HG02623 (cell line): ENCODE results near the gene COL18A1.

Experiments used
- ATAC-seq: cut with Tn5 transposase; IDR thresholded peaks from one replicate; pipeline ENCODE4 v1.9.1; 2021; ENCODE audit warnings: moderate library complexity; ENCODE audit not compliant: unreplicated experiment

The COL18A1 gene

DNA sequence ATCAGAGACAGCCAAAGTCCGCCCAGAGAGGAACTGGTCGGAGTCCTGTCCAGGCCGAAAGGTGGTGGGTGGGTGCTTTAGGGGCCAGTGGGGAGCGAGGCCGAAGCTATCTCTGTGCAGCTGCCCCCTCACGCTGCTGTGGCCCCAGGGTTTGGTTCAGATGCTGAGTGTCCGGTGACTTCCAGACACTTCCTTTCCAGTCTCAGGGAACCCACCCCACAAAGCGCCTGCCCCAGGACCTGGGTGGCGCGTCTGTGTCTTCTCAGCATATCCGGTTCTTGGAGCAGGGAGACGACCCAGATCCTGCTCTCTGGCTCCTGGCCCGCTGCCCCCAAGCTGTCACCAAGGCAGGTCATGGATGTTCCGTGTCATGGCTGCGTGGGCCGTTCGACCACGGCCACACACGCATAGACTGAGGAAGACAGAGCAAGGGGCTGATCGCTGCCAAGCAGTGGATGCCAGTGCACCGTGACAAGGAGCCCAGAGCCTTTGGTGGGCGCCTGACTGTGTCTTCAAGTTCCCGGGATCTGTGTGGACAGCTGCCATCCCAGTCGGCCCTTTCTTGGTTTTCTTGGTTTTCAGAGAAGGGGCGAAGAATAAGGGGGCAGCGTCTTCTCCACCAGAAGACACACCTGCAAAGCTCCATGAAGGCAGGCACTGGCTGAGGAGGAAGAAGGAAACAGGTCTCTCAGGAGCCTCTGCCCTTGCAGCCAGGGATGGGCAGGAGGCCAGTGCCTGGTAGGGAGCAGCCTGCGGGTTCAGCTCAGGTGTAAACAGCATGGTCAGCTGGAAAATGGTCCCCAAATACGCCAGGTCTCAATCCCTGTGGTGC, 22.9 kb upstream of the COL18A1 start:
- no peak for ATAC-seq

DNA sequence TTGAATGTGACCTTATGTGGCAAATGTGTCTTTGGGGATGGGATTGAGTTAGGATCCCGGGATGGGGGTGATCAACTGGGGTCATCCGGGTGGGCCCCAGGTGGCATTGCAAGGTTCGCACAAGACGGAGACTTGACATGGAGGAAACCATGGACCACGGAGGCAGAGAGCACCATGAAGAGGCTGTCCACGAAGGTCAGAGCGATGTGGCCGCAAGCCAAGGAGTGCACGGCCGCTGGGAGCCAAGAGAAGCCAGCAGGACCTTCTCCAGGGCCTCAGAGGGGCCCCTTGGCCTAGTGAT, 22.3 kb upstream of the COL18A1 start:
- no peak for ATAC-seq

DNA sequence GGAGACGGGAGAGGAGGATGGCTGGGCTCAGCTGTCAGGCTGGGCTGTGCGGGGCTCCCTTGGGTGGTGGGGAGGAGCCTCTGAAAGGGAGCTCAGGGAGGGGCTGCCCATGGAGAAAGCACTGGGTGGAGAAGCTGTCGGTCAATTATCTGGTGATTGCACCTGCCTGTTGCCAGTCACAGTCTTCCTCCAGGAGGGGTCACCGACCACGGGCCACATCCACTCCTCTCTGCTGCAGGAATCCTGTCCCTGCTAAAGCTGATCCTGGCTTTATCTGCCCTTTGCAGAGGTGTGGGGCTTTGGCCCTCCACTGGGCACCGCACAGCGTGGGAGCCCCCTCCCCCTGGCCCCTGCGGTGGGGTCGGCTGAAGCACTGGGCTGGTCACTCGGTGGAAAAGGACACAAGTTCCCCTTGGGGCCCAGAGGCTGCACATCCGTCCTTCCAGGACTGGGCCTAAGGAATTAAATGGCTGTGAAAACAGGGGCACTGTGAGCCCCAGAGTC, 21.8 kb upstream of the COL18A1 start:
- ATAC-seq, result no peak

DNA sequence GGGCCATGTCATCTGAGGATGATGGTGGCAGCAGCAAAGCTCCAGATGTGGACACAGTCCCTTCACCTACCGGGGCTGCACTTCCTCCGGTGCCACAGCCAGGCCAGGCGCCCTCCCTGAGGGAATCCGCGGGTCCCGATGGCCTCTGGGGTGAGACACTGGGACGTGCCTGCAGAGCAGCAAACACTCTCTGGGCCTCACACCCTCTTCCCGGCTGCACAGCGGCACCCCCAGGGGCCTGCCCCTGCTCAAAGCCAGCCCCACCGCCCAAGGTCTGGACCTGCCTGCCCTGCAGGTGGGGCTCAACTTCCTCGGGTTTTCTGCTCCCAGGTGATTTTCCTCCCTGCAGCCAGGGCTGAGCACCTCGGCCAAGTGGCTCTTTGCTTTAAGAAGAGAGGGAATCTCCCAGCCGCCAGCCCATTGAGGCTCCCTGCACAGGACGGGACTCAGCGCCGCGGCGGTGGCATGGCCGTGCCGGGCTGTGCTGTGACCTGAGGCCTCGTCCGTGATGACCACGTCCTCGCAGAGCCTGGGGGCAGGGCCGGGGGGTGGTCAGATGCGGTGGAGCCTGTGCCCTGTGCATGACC, 21.3 kb upstream of the COL18A1 start:
- no peak for ATAC-seq

DNA sequence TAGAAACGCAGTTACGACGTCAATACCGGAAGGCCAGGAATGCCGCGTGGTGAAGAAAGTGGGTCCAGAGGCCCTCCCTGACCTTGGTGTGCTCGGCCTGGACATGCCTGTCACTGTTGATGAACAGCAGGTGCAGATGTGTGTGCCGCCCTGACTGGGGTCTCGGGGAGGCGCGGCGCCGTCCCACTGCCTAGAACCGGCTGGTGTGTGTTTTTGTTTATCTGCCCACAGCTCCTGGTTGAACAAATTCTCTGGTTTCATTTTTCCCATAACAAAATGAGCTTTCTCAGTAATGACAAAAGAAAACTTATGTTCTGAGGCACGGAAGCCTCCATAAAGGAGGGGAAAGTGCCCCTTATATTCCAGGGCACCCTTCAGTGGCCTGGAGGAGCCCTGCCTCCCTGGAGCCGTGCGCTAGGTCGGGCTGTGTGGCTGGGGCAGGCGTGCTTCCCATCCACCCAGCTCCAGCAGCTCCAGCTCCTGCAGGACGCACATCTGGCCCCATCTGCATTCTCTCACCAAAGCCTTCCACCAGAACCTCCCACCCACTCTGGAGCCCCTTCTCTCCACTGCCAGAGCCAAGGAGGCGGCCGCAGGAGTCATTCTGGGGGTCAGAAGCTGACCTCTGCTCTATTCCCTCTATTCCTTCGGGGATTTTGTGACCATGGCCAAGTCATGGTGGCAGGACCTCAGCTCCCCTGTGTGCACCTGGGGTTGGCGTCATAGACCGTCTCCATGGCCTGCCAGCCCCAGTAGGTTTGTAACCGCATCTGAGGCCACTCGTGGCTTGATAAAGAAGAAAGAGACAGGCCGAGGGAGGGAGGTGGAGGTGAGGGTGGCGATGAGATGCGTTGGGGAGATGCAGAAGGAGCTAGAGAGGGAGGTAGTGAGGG, 20.1 kb upstream of the COL18A1 start:
- ATAC-seq, result no peak

DNA sequence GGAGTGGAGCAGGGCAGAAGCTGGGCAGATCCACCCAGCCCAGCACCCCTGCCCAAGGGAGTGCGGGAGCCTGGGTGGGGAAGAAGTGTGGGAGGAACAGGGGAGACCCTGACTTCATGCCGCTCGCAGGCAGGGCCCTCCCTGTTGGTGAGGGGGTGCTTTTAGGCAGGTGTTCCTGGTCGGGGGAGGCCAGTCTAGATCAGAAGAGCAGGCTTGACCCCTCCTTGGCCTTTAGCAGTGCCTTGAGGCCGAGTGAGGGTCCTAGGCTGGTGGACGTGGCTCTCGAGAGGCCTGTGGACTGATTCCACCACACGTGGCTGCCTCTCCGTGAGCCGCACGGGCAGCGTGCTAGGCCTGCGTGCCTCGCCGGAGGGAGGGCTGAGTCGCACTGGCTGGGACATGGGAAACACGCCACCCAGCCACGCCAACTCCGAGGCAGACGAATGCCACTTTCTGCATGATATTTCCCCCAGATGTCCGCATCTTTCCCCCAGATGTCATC, 19.4 kb upstream of the COL18A1 start:
- ATAC-seq, result no peak

DNA sequence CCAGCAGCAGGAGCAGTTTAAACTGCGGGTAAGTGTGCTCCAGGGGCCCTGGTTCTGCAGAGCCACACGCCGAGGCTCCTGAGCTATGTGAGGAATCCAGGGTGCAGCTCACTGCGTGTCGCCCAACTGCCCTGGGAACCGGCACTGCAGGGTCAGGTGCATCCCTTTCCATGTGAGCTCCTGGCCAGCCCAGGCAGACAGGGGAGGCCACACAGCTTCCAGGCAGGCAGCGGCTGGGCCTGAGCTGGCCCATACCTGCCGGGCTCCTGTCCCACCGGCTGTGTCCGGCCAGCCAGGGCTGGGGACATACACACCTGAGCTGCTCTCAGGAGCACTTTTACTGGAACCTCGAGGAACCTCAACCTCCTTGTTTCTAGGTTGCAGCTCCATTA, 18.6 kb upstream of the COL18A1 start:
- ATAC-seq, result no peak

DNA sequence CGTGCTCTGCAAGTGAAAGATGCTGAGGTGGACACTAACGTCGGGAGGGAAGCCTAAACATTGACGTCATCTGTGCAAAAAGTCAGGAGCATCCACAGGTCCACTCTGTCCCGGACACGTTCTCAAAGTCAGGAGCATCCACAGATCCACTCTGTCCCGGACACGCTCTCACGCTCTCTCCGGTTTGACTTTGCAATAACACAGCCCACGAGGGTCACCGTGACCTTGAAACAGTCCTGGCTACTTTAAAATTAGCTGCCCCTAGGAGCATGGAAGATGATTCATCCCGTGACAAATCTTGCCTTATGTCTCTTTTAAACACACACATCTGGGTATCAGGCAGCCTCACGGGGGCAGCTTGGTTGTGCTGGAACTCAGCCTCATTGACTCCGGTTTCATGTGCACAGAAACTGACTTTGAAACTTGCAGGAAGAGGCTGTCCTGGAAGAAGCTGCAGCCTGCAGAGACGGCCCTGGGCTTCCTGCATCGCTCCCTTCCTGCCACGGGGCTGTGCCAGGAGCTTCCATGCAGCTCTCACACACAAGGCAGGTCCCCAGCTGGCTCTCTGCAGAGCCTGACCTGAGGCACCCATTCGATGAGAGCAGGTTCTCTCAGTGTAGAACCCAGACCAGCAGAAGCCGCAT, 18.1 kb upstream of the COL18A1 start:
- ATAC-seq, result no peak

DNA sequence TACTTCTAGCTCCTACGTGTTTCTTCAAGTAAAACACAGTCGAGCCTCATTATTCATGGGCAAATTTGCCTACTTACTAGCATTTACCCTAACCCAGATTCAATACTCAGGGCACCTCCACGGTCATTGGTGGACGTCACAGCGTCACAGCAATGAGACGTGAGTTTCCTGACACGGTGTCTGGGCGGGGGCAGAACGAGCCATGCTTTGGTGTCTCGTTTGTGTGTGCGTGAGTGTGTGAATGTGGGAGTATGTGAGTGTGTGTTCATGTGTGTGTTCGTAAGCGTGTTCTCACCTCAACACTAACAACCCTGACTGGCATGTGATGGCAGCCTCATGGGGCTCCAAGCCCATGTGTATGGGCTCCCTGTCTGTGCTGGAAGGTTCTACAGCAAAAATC, 17.5 kb upstream of the COL18A1 start:
- no peak for ATAC-seq

DNA sequence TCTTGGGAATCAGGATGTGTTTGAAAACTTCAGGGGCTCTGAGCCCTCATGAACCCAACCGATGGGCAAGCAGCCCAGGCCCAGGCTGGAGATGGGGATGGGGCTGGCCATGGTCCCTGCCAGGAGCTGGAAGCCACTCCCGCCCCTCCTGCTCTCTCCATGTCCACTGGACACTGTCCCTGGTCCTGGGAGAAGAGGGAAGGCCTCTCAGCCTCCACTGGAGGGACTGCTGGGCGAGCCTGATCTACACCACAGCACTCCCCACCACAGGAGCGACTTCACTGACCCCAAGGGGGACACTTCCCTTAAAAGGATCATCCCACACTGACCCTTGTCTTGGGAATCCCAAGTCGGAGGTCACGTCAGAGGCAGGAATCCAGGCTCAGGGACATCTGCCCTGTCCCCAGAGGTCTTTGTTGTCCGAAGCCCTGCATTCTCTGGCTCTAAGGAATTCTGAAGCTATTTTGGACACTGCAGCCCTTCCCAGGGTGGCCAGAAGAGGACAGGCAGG, 16.9 kb upstream of the COL18A1 start:
- ATAC-seq, result no peak

DNA sequence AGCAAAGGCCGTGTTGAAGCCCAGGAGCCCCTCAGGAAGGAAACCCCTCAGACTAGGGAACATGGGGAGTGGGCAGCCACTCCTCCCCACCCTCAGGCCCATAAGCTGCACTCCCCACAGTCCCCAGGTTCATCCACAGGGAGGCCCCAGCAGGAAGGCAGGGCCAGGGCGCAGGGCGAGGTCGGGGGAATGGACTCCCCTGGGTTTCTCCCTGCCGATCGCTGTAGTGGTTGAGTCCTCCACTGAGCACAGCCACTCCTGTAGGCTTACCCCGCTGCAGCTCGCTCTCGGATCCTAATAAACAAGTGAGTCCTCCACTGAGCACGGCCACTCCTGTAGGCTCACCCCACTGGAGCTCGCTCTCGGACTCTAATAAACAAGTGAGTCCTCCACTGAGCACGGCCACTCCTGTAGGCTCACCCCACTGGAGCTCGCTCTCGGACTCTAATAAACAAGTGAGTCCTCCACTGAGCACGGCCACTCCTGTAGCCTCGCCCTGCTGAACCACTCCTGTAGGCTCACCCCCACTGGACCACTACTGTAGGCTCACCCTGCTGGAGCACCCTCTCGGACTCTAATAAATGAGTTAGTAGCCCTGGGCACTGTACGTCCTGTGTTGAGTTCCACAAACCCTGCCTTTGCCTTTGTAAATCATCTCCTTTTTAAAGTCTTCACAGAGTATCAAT, 16.2 kb upstream of the COL18A1 start:
- no peak for ATAC-seq

DNA sequence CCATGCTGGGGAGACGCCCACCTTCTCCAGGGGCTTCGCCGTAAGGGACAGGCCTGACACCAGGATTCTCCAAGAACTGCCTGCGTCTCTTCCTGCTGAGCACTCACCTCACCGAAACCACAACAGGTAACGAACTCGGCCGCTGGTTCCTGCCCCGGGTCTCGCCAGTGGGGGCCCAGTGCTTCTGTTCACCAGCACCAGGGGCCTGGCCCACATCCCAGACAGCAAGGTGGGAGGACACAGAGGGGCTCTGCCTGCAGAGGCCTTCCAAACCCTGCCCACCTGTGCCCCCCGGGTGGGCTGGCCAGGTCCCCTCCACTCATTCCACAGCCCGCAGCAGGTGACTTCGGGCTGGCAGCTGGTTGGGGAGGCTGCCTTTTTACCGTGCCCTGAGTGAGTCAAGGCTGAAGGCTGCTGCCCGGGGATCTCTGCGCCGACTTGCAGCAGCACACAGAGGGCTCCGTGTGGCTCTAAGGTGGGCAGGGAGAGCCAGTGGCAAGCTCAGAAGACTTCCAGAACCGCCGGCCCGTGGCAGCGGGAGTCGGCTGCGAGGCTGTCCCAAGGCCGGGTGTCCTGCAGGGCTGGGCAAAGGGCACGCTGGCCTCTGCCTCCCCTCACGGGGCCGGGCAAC, 14.7 kb upstream of the COL18A1 start:
- ATAC-seq, result no peak

DNA sequence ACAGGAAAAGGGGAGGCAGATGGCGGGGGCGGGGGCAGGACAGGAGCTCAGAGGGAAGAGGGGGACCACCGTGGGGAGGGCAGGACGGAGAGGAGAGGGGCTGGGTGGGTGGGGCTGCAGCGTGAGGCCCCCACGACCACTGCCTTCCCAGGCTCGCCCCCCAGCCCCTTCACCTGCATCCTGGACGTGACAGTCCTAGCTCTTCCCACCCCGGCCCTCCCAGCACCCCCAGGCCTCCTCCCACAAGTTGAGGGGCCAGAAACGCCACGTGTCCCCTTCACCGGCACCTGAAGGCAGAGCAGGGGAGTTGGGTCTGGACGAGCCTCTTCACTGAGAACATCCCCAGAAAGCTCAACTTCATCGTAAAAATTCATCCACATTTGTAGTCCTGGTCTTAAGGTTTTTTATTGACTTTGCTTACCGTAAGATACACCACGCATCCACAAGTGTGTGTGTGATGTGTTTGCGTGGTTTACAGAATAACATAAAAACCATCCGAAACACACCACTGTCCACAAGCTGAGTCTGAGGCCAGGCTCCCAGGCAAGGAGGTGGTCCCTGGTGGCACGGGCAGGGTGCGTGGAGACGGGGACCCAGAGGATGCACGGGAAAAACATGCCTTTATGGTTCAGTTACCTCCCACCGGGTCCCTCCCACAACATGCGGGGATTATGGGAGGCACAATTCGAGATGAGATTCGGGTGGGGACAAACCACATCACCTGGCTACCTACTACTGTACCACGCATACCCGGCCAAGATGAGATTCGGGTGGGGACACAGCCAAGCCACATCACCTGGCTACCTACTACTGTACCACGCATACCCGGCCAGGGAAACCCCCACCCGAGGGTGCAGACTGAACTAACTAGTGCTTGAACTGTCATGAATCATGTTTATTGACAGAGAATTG, 13.9 kb upstream of the COL18A1 start:
- no peak for ATAC-seq

DNA sequence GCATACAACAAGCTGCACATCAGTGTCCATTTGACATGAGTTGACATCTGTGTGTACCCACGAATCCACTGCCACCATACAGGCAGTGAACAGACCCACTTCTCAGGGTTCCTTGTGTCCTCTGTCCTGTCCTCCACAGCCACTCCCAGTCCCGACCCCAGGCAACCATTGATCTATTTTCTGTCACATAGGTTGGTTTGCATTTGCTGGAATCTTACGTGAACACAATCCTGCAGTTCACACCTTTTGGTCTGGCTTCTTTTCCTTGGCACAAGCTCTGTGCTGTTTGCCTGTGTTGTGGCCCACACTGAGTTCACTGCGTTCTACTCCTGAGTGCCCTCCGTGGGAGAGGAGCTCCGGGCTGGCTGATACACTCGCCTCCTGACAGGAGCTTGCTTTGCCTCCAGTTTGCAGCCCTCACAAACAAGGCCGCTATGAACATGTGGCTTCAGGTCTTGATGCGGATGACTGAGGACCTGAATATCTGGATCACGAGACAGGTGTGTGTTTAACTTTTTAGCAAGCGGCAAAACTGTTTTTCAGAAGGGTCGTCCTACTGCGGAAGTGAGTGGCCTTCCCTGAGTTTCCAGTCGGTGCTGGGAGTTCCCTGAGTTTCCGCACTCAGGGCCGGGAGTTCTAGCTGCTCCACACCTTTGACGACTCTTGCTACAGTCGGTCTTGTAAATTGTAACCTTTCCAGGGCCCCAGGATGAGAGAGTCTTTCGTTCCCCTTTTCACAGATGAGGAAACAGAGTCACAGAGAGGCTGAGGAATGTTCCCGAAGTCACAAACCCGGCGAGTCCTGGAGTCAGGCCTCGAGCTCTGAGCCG, 13.0 kb upstream of the COL18A1 start:
- ATAC-seq, result no peak

DNA sequence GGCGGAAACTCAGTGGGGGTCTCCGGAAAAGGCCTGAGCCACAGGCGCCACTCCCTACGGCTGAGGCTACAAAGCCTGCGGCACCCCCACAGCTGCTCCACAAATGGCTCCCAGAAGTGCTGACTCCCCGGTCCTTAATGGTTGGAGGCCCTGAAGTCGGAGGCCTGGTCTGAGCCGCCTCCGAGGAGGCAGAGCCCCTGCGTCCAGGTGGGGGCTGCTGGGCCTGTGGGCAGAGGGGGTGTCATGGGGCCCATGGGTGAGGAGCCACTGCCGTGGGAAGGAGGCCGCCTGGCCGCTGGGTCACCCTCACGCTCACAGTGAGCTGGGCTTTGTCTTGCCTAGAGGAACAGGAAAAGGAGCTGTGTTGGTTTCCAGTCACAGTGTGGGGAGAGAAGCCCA, 12.4 kb upstream of the COL18A1 start:
- ATAC-seq, result no peak

DNA sequence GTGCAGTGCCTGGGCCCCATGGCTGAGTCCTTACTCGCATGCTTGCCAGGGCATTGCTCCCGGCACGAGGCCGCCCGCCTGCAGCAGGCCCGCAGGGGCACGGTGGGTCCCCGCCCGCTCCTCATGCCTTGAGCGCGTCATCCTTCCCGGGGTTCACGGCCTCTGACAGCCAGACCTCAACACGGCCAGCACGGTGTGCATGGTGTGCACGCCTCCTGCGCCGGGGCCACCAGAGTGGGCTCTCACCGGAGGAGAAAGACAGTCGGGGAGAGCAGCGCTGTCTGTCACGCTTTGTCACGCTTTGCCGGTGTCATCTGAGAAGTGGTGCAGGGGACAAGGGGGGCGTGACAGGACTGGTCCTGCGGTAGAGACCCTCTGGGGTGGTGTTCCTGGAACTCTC, 11.9 kb upstream of the COL18A1 start:
- no peak for ATAC-seq

DNA sequence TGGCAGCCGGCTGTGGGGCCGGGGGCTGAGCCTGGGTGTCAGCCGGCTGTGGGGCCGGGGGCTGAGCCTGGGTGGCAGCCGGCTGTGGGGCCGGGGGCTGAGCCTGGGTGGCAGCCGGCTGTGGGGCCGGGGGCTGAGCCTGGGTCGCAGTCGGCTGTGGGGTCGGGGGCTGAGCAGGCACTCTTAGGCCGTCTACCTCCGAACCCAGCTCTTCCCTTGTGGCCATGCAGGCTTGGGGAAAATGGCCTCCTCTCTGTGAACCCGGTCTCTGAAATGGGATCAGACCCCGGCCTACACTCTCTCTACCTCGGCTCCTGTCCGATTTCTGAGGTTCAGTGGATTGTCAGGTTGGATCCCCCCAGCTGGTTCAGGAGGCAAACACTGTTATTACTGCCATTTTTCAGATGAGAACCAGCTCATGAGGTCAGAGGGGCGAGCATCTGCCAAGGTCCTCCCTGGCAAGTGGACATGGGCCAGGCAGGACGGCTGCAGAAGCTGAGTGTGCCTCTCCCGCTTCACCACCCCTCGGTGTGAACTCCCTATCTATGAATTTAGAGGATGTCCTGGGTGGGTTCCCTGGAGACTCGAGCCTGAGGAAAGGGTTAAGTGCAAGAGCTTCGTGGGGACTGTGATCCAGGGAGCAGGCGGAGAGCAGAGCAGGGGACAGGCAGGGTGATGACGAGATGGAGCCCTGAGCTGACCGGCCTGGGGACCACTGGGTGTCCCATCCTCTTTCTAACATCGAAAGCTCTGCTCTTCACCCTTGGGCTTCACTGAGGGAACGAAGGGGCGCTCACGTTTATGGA, 10.9 kb upstream of the COL18A1 start:
- no peak for ATAC-seq
